Heart left ventricle (tissue), 13 donors: ENCODE measurements around the gene EPOP.

Experiments used
- CTCF ChIP-seq, 12 donors: fragments of 200-600 bp; sonication (generic) in 4 of 12; IDR thresholded peaks; one replicate each; pipeline versions ENCODE4 v1.5.0 to v1.8.0; 2018 to 2022; ENCODE audit warnings: antibody characterized with exemption in 12 of 12, mild to moderate bottlenecking in 5 of 12
- POLR2A ChIP-seq, 2 donors: fragments of 450-650 bp; IDR thresholded peaks; one replicate each; pipeline ENCODE4 v1.6.1; 2017; ENCODE audit warnings: antibody characterized with exemption in 2 of 2, mild to moderate bottlenecking in 2 of 2, moderate library complexity in 2 of 2
- donor health status: ischemic (EF 13 %, LVEDD 7.1; RV severe dilation, severe dysfunction).
- donor health status: DM: no; HTN: yes; CAD: no.
- donor health status: DM: no; HTN: no; CAD: no.
- donor health status: ischemic (EF 25% LVEDD 6.9; RV normal size, moderate dysfunction).
- donor health status: ischemic (EF 25% LVEDD 5.7; RV mildly dilated, moderate dysfunction).
- donor health status: ischemic (EF 35%, LVEDD 5.7; RV mildly dilated, moderate dysfunction).
- donor health status: nonischemic (EF 11% LVEDD 7.7; RV severe dilation, severe dysfunction).
- donor health status: DM: yes; HTN: yes; CAD: no.
- donor health status: PGD.
- donor health status: ischemic (EF 29% LVEDD 5.4; RV normal size, mild dysfunction).
- donor health status: nonischemic (EF 23%, LVEDD 6.1; RV moderate dilation, normal function).

GRCh38 chr17:38667099-38667786 lies 7.5 kb downstream of the EPOP start:
- TF ChIP-seq CTCF (IDR thresholded peaks at IDR 0.05) (peak; percentile 94 to 100 (median 98)), POLR2A (IDR thresholded peaks at IDR 0.05) (no peak)
